NCI-H524 treated with DMSO at 0.1 percent for 48 hours (cell line): ENCODE results near the gene RBFOX2.
A peak's percentile ranks its signal among the peaks of the same experiment; 100 is the strongest.

Experiments used
- DNase-seq: peaks from one replicate; lab custom pipeline; 2025; lab: John Stamatoyannopoulos, UW

The RBFOX2 gene

DNA sequence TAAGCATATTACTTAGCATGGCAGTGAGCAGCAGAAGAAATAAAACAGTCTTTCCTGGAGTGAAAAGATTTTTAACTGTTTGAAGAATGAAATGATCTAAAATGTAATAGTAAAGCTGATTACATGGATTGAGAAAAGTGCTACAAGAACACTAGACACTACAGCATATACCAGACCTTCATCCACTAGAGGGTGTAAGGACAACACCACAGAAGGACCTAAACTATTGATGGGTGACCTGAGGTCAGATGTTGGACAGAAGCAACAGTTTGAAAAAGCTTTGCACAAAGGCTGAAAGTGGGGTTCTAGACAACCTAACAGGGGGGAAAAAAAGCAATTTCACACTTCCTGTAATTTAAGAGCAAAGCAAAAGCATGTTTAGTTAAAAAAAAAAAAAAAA, 97.7 kb downstream of the RBFOX2 start:
- DNase-seq, result no peak

DNA sequence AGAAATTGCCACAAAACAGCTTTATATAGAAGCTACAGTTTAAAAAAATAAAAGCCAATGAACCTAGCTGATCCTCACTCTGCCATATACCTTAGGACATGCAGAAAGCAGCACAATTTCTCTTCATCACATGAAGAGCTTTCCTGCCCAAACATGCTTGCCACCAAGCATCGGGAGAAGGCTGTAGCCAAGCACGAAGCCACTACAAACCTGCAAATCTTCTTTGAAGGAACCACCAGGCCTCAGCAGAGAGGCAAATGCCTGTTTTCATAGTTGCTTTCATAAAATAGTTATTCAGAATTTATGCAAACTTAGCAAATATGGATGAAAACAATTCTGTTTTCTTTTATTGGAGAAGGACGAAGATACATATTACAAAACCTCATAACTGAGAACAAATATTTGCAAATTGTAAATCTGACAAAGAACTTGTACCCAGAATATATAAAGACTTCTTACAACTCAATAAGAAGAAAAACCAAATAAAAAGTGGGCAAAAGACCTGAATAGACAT, 100.3 kb downstream of the RBFOX2 start:
- no peak for DNase-seq

DNA sequence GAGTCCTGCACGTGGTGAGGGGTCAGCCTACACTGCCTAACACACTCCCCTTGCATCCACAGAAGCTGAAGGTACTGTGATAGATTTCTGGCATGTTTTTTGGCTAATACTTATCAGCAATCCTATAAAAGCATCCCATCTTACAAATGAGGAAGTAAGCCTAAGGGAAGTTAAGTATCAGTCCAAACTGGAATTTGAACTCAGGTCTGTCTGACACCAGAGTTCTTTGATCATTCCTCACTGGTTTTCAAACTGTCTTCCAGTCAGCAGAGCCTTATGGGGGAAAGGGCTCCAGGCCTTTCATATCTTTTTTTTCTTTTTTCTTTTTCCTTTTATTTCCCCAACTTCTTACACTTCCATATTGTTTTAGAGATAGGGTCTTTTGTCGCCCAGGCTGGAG, 105.6 kb downstream of the RBFOX2 start:
- no peak for DNase-seq

DNA sequence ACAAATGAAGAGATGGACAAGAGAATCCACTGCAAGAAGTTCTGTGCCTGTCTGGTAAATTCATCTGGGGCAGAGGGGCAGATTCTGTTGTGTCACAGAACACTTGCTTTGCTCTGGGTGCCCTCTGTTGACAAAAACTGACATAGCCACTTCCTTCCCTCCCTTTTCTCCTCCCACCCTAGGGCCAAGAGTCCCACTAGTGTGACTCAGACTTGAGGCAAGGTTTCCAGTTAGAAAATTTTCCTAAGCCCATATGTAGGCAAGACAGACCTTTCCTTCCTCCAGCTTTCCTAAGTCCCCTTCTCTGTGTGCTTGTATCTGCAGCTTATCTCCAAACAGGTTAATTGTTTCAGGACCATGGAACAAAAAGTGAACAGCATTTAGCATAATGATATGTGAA, 106.8 kb downstream of the RBFOX2 start:
- DNase-seq, result peak; percentile 24

DNA sequence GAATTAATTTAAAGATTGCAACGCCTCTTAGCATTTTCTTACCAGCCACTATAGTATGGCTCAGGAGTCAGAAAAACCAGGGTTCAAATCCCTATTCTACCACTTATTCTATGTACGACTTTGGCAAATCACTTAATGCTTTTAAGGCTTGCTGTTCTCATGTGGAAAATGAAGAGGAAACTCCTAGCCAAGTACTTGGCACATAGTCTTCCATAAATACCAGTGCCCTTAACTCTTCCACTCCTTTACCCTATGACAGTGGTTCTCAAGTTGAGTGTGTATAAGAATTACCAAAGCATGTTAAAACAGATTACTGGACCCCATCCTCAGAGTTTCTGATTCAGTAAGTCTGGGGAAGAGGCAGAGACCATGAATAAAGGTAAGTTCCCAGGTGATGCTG, 107.6 kb downstream of the RBFOX2 start:
- DNase-seq, result no peak

DNA sequence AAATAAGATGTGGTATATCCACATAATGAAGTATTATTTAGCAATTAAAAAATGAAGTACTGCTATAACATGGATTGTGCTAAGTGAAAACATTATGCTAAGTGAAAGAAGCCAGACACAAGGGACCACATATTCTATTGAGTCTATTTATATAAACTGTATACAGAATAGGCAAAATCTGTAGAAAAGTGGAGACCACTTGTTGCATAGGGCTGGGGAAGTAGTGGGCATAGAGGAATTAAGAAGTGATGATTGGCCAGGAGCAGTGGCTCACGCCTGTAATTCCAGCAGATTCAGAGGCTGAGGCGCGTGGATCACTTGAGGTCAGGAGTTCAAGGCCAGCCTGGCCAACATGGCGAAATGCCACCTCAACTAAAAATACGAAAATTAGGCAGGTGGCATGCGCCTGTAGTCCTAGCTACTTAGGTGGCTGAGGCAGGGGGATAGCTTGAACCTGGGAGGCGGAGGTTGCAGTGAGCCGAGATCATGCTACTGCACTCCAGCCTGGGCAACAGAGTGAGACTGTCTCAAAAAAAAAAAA, 109.6 kb downstream of the RBFOX2 start:
- DNase-seq, result no peak

DNA sequence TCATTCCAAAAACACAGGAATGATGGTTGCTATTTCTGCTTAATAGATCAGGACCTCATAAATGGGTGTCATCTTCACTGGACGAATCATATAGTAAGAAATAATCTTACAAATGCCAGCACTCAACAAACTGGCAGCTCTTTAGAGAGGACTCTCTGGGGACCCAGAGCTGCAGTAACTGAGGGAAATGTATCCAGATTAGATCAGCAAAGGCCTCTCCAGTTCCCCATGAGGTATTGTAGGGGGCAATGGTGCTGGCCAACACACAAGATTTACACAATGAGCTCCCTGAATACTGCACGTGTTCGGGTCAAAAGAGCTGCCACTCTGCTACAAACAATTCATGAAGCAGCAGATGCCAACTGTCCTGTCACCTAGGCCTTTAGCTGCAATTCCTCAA, 110.2 kb downstream of the RBFOX2 start:
- DNase-seq, result no peak

DNA sequence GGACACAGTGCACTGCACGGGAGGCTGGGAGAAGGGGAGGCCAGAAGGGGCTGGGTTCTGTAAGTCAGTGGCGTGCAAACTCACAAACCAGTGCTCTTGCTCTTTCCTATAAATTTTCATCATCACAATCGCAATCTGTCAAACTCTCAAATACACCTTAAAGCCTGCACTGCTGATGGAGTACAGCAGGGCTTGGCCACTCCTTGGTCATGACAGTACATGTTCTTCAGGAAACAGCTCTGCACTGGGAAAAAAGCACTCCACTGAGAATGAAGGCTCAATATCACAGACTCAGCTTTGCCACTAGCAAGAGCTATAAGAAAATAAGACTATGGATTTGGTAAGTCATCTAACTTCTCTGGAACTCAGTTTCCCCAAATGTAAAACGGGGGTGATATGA, 111.0 kb downstream of the RBFOX2 start:
- no peak for DNase-seq

DNA sequence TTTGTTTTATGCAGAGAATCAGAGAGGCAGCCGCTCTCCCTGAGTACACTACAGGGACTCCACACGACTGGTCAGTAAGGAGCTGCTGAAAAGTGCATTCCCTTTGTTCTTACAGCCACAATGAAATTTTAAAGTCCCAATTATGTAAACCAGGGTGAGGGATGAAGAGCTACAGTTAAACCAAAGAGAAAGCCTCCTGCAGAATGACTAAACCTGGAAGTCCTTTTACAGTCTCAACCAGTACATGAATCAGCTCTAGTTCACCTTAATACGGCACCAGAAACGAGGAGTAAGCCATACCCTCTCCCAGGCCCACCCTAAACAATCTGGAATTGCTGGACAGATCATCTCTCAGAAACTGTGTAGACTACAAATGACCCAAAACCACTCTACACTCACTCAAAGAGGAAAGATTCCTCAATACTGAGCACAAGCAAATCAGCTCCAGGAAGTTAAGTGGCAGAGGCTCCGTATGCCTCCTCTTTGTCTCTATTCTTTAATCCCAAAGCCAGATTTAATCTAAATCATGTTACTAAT, 113.1 kb downstream of the RBFOX2 start:
- peak; percentile 99 for DNase-seq

DNA sequence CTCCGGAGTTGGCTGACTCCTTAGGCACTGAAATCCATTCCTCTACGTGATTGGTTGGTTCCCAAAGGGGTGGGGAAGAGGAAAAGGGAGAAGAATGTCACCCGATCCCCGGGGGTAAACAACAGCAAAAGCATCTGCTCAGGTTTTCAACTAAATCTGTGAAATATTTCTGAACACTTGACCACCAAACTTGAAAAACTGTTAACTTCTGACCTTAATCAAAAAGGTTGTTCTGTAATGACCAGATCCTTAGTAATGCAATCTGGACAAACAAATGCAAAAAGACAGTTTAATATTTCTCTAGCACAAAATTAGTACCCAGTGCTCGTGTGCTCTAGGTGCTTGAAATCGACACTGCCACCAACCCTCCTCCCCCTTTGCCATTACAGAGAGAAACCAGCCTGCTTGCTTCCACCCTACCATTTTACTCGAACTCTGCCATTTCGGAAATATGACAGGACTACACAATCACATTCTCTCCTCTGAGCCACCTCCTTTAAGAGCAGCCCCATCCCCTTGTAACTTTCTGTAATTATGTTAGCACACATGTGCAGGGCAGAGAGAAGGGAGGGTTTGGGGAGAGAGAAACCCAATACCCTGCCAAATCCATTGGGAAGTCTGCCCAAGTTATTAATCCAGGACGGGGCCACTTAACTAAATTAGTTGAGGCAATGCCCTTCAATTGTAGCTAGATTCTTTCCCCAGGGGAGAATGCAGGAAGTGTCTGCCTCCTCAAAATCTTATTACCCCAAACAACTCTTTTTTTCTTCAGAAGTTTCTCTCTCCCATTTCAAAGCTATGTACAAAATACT, 113.8 kb downstream of the RBFOX2 start:
- DNase-seq, result peak; percentile 97

DNA sequence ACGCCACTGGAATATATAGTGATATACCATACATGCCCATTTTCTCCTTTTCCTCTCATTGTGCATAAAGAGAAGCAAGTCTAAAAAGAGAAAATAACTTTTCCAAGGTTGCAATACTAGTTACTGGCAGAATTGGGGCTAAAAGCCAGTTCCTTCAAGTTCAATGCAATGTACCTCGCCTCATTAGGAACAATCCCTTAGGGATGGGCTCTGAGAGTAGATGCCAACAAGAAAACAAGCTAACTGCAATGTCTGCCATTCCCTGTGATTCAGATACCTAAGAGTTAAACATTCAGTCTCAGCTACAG, 114.3 kb downstream of the RBFOX2 start:
- no peak for DNase-seq

DNA sequence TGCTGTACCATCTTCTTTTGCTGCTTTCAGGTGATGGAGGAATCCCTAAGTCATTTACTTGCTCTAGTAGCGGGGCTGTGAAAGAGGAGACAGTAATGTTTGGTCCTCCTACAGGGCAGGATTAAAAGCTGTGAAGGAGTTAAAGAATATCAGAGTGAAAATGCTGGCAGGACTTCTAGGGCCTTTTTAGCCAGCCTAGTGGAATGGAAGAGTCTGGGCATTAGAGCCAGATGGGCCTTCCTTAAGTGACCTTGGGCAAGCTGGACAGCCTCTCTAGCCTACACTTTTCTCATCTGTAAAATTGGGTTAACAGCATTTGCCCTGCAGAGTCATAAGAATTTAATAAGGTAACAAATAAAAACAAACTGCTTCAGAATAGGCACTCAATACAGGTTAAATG, 114.7 kb downstream of the RBFOX2 start:
- peak; percentile 37 for DNase-seq

DNA sequence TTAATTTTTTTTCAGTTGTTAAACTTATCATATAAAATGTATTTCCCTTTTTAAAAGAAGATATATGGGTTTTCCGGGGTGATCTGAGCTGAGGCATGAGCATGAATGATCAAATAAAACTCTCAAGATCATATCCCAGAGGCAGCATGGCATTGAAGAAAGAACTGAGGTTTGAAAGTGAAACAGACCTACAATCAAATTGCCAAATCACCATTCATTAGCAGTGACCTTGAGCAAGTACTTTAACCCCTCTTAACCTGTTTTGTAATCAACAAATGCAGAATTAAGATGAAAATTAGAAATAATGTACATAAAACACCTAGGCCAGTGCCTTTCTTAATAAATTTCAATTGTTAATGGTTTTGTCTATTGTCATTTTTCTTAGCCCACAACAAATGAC, 116.0 kb downstream of the RBFOX2 start:
- no peak for DNase-seq

DNA sequence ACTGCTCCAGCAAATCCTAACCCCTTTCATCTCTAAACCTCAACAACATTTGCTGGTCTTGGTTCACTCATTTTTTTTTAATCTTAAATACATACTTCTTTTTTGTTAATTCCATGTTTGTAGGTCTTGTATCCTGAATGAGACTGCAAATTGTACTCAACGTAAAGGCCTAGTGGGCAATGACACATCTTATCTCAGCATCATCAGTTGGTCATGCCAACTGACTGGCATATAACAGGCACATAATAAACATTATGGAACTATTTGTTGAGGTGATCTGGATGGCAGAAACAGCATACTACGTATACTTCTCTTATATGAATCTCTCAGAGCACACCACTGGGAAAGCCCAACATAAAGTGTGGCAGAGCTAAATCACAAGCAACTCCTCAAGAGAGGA, 116.7 kb downstream of the RBFOX2 start:
- DNase-seq, result no peak

DNA sequence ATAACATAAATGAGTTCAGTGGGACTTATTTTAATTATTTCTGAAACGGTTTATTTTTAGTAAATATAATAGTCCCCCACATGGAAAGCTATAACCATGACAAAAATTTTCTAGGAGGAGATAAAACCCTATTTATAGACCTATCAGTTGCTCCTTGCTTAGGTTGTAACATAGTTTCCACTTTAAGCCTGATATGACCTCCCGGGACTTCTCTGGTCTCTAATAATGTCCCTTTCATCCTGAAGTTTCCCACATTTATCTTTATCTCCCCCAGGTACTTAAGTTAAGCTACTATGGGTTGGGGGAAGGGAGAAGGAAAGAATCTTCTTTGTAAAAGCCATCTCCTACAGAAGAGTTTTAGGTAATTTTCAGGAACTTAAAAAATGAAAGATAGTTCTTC, 117.7 kb downstream of the RBFOX2 start:
- no peak for DNase-seq

DNA sequence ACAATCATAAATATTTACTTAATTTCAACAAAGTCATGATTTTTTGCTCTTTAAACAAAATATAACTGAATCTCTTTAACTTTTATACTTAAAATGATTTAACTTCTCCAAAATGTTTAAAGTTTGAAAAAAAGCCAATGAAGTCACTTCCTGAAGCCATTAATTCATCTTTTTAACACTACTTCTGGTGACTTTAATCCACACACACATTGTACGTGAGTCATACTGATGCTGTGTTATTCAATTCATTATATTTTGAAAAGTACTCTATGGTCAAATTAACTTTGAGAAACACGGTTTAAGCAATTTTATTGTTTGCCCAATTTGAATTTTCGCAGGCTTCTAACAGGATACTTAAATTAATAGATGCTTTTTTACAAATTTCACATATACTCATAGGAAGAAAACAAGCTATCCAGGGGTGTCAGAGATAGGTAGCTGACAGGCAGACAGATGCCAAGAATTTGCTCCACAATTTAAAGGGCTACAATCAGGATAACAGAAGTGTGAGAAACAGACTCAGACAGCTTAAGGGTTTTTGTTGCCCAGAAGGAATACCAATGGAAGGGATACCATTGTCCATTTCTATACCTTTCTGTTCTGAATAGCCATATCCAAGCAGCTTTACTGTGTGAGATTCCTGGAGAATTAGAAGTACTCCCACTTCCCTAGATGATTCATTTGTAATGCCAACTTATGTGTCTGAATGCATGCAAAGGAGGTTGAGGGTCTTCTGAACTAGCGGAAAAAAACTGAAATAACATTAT, 118.4 kb downstream of the RBFOX2 start:
- no peak for DNase-seq

DNA sequence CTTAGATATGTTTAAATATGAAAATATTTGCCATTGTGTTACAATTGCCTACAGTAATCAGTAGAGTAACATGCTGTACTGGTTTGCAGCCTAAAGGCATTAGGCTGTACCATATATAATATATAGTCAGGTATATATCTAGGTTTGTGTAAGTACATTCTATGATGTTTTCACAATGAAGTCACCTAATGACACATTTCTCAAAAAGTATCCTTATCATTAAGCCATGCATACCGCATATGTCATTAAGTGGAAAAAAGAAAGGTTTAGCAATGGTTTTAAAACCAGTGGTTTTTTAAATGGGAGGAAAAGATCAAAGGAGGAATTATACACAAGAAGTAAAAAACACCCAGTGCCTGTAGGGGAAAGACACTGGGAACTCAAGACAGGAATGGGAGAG, 122.7 kb downstream of the RBFOX2 start:
- DNase-seq, result no peak

DNA sequence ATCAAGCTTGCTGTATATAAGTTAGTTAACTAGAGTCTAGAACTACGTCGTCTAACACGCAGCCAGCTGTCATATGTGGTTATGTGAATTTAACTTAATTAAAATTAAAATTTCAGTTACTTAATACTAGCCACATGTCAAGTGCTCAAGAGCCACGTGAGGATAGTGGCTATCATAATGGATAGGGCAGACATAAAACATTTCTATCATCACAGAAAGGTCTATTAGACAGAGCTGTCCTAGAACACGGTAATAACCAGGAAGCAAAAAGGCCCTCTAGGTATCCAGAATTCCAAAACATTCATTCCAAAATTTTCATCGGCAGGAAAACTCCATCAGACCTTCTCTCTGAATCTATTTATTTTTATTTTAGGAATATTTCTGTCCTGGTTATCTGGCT, 123.9 kb downstream of the RBFOX2 start:
- DNase-seq, result no peak

DNA sequence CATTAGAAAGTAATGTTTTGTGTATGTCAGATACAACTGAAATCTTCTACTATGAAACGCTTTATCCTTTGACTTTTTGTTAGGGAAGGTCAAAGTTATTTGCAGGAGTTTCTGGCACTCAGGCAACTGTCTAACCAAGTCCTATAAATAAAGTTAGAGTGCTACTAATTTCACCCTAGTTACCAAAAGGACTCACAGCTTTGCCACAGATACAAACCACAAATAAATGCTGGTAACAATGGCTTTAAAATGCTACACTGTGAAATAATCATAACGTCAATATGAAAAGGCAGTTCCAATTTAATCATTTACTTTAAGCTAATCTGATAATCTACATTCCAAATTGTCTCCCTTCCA, 124.3 kb downstream of the RBFOX2 start:
- DNase-seq, result no peak

DNA sequence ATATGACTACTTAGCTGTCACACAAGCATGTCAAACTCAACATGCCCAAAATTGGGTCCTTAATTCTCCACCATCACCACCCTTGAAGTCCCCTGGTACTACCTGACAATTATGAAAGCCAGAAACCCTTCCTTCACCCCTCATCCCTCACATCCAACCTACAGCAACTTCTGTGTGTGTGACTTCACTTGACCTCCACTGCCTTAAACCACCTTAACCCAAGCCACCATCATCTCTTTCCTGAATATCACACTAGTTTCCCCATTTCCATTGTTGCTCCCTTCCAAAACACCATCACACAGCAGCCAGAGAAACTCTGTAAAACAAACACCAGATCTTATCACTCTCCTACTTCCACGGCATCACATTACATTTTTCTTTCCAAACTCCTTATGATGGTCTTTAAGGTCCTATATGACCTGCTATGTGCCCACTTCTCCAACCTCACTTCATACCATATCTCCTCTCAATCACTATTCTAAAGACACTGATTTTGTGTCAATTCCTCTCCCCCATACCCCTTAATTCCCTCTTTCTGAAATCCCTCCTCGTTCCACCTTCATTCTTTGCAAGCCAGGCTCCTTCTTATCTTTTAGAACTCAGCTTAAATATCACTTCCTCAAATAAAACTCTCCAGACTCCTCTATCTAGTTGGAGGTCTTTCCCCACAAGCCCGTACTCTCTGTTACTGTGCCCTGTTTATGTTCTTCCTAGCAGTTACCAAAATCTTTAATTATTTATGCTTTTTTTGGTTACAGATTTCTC, 124.9 kb downstream of the RBFOX2 start:
- DNase-seq, result no peak

DNA sequence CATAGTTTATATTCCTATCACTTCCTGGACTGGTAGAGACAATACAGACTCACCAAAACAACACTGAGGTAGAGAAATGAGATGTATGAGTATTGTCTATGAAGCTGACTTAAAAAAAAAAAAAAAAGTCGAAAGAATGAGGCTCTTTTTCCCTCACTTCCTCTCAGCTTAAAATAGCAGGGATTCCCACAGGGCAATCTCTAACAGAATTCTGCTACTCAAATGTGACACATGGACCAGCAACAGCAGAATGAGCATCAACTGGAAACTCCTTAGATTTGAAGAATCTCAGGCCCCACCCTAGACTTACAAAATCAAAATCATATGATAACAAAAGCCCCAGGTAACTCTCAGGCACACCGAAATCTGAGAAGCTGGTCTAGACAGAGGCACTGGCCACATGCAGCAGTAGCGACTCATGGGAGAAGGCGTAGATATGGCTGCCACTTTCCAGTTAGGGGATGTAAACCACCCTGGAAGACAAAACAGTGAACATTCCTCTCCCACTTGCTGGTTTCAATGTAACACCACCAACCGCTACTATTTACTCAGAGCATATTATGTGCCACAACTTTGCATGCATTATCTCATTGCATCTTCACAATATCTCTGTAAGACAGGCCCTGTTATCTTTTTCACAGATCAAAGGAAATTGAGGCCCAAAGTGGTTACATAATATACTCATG, 128.0 kb downstream of the RBFOX2 start:
- no peak for DNase-seq

DNA sequence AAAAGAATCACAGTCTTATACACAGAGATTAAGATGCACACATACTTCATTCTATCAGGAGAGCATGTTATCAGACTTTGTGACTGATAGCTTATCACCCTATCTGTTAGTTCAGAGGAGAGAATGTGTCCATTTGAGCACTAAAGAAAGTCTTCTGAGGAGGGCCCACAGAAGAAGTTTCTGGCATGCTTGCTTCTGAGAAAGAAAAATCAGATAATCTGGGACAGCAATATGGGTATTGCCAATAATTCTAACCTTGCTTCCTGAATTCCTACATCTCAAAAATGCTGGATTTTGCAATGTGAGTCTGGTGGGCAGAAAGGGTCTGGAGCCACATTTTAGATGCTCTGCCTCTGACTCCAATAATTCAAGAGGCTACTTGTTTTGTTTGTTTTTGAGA, 128.9 kb downstream of the RBFOX2 start:
- DNase-seq, result no peak
